Measurements from ENCODE around the gene MZB1. TPM values are rescaled to one million over a fixed set of nuclear protein-coding genes. Genes with fewer than 3 reads are reported as not detected.

MZB1 gene
- total RNA-seq, 1 donor from 2014 or later, result 0.58 TPM

GRCh38 chr5:139392678-139393496, 3.2 kb upstream of the MZB1 start:
- TF ChIP-seq, protein P1, sequence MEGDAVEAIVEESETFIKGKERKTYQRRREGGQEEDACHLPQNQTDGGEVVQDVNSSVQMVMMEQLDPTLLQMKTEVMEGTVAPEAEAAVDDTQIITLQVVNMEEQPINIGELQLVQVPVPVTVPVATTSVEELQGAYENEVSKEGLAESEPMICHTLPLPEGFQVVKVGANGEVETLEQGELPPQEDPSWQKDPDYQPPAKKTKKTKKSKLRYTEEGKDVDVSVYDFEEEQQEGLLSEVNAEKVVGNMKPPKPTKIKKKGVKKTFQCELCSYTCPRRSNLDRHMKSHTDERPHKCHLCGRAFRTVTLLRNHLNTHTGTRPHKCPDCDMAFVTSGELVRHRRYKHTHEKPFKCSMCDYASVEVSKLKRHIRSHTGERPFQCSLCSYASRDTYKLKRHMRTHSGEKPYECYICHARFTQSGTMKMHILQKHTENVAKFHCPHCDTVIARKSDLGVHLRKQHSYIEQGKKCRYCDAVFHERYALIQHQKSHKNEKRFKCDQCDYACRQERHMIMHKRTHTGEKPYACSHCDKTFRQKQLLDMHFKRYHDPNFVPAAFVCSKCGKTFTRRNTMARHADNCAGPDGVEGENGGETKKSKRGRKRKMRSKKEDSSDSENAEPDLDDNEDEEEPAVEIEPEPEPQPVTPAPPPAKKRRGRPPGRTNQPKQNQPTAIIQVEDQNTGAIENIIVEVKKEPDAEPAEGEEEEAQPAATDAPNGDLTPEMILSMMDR (IDR thresholded peaks at IDR 0.05; ENCODE audit: borderline replicate concordance), result peak; percentile 57
- Histone ChIP-seq H3K27ac (replicated peaks) (peak overlapping the region; percentile 96), H3K4me3 (peak overlapping the region; percentile 77), H3K27me3 (ENCODE audit: low read depth) (no peaks in the 10 kb centered on the region), H3K36me3 (peaks cover 10% of the 10 kb centered on the region), H3K9me3 (replicated peaks) (no peaks in the 10 kb centered on the region), H3K4me1 (peaks cover 87% of the 10 kb centered on the region)
- peak; percentile 58 for DNase-seq
- intact Hi-C loops (cut with micrococcal nuclease), result no loop called here

DNA sequence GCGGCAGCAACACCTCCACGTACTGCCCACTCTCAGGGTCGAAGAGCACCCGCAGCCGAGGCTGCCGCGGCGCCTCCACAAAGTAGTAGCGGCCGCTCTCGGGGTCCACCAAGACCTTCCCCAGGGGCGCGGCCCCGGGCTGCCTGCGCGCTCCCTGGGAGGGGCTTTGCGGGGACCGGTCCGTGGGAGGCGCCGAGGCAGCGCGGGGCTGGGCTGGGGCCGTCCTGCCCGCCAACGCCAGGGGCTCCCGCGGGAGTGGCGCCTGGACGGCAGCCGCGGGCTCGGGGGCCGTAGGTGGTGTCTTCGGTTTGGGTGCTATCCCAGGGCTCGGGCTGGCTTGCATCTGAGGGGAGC, 2.6 kb upstream of the MZB1 start:
- Histone ChIP-seq H3K36me3 (peaks cover 10% of the 10 kb centered on the region), H3K27ac (replicated peaks) (peak overlapping the region; percentile 96), H3K9me3 (replicated peaks) (no peaks in the 10 kb centered on the region), H3K27me3 (ENCODE audit: low read depth) (no peaks in the 10 kb centered on the region), H3K4me1 (peaks cover 89% of the 10 kb centered on the region), H3K4me3 (peak overlapping the region; percentile 77)
- intact Hi-C loops (cut with micrococcal nuclease), result no loop called here
- DNase-seq, result no peak
- TF ChIP-seq, protein P1 (IDR thresholded peaks at IDR 0.05; ENCODE audit: borderline replicate concordance), result no peak

DNA sequence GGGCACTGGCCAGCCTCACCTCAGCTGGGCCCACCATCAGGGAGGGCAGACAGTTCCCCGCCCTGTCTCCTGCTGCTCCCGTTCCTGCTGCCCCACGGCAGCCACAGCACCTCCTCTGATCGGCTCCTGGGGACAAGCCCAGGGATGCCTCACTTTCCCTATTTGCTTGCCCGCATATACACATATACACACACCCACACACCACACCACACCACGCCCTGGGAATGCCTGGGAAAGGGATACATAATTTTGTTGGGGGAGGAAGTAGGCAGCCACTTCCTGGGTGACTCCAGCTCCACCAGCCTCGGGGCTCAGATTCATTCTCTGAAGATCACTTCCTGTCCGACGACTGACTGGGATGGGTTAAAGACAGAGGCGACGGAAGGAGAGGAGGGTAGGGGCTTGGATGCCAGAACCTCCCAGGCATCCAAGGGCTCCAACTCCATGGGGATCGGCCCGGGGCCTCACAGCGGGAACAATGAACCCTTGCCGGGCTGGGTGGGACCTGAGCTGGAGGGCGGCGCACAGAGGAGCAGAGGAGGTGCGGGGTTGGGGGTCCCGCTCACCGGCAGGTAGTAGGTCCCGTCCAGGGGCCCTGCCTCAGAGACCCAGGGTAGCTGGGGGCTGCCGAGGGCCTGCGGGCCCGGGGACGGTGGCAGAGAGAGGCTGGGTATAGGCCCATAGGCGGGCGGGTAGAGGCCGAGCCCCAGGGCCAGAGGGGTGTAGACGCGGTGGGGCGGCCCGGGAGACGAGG, 2.0 kb upstream of the MZB1 start:
- peaks cover 10% of the 10 kb centered on the region for H3K36me3 ChIP-seq
- no peaks in the 10 kb centered on the region for H3K27me3 ChIP-seq (ENCODE audit: low read depth)
- TF ChIP-seq, protein P1 (IDR thresholded peaks at IDR 0.05; ENCODE audit: borderline replicate concordance), result no peak
- H3K9me3 ChIP-seq (replicated peaks), result no peaks in the 10 kb centered on the region
- peak overlapping the region; percentile 96 for H3K27ac ChIP-seq (replicated peaks)
- intact Hi-C loops (cut with micrococcal nuclease), result no loop called here
- DNase-seq, result no peak
- peaks cover 83% of the 10 kb centered on the region for H3K4me1 ChIP-seq
- H3K4me3 ChIP-seq, result peak overlapping the region; percentile 77

- DNase-seq, result no peak
- intact Hi-C loops (cut with micrococcal nuclease), result no loop called here
- peaks cover 10% of the 10 kb centered on the region for H3K36me3 ChIP-seq
- H3K27ac ChIP-seq (replicated peaks), result peak overlapping the region; percentile 96
- peak overlapping the region; percentile 77 for H3K4me3 ChIP-seq
- TF ChIP-seq, protein P1 (IDR thresholded peaks at IDR 0.05; ENCODE audit: borderline replicate concordance), result no peak
- H3K27me3 ChIP-seq (ENCODE audit: low read depth), result no peaks in the 10 kb centered on the region
- no peaks in the 10 kb centered on the region for H3K9me3 ChIP-seq (replicated peaks)
- peaks cover 75% of the 10 kb centered on the region for H3K4me1 ChIP-seq
These were observed 1.2 kb upstream of the MZB1 start for GRCh38 chr5:139390639-139391569.

DNA sequence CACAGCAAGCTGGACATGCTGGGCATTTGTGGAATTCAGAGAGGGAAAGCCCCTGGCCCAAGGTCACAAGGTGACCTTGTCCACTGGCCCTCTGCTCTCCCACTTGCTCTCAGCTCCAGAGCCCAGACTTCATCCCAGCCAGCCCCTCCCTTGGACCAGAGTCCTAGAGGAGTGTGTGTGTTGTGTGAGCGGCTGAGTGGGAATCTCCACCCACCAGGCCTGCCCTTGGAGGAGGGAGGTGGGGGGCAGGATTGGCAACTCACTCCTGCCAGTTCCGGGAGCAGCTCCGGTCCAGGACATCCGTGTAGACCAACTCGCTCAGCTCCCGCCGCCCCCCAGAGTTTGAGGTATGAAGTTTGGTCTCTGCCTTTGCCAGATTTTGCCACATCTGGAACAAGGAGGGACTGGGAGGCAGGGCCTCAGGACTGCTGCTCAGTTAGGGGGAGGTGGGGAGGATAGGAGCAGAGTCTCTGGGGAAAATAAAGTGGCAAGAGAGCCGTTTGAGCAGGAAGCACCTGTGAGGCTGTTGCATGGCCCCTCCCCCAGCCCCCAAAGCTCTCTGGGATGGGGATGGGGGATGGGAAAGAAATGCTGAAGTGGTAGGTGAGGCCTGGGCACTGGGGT, 1.4 kb downstream of the MZB1 start:
- DNase-seq, result no peak
- Histone ChIP-seq H3K9me3 (replicated peaks) (no peaks in the 10 kb centered on the region), H3K4me3 (no peak overlapping the region), H3K27me3 (ENCODE audit: low read depth) (no peaks in the 10 kb centered on the region), H3K27ac (replicated peaks) (peak overlapping the region; percentile 32), H3K4me1 (peaks cover 69% of the 10 kb centered on the region), H3K36me3 (peaks cover 10% of the 10 kb centered on the region)
- intact Hi-C loops (cut with micrococcal nuclease), result no loop called here
- TF ChIP-seq, protein P1 (IDR thresholded peaks at IDR 0.05; ENCODE audit: borderline replicate concordance), result no peak

All from left ventricle myocardium inferior (tissue), 1 donor.